Natural killer cell (primary cell): Measurements from ENCODE around the gene CYP4F3. TPM values are rescaled to one million over a fixed set of nuclear protein-coding genes. Genes with fewer than 3 reads are reported as not detected.
"Not testable (repeated sequence)": the region's sequence is repeated elsewhere in the genome, so short reads cannot be mapped to it uniquely, and the experiment has no call there.

Source experiments
- ATAC-seq, 3 donors: fragments of 150-1000 bp in 2 of 3; fragments of 200-7000 bp in 1 of 3; cut with Tn5 transposase; 1 replicate in 1 of 3; 2 replicates in 2 of 3; pipeline ENCODE4 v1.10.0; 2021; ENCODE audit warnings: mild to moderate bottlenecking in 2 of 3, moderate library complexity in 2 of 3
- DNase-seq, 2 donors: peaks; one replicate each; pipeline versions ENCODE4 v3.0.0 to v3.0.0-alpha.2; 2013 to 2021; ENCODE audit warnings: mixed read lengths in 1 of 2
- H3K27ac ChIP-seq: one replicate; pipeline ENCODE4 v1.5.1; 2013; ENCODE audit warnings: mild to moderate bottlenecking, low read length
- H3K27me3 ChIP-seq: one replicate; pipeline ENCODE4 v1.6.1; 2013; ENCODE audit warnings: low read length; ENCODE audit not compliant: control insufficient read depth, insufficient read depth
- H3K36me3 ChIP-seq: one replicate; pipeline ENCODE4 v1.6.1; 2013; ENCODE audit warnings: low read length; ENCODE audit not compliant: control insufficient read depth, insufficient read depth
- H3K4me1 ChIP-seq: one replicate; pipeline ENCODE4 v1.6.1; 2013; ENCODE audit warnings: low read length; ENCODE audit not compliant: control insufficient read depth, insufficient read depth
- H3K4me3 ChIP-seq: one replicate; pipeline ENCODE4 v1.5.1; 2013; ENCODE audit warnings: low read length
- H3K9me3 ChIP-seq: one replicate; pipeline ENCODE4 v1.6.1; 2013; ENCODE audit warnings: low read length; ENCODE audit not compliant: control insufficient read depth, insufficient read depth
- H3K27ac Mint-ChIP-seq, 2 donors: one replicate each; pipeline ENCODE4 v1.8.0; 2022; ENCODE audit warnings: mild to moderate bottlenecking in 2 of 2, mixed read lengths in 2 of 2, moderate library complexity in 1 of 2
- H3K27me3 Mint-ChIP-seq, 2 donors: one replicate each; pipeline ENCODE4 v1.8.0; 2022; ENCODE audit warnings: low read depth in 2 of 2, mixed read lengths in 2 of 2
- H3K36me3 Mint-ChIP-seq: one replicate; pipeline ENCODE4 v1.8.0; 2022; ENCODE audit warnings: mixed read lengths
- H3K4me1 Mint-ChIP-seq, 2 donors: one replicate each; pipeline ENCODE4 v1.8.0; 2022; ENCODE audit warnings: mixed read lengths in 2 of 2
- H3K4me3 Mint-ChIP-seq: one replicate; pipeline ENCODE4 v1.8.0; 2022; ENCODE audit warnings: mild to moderate bottlenecking, moderate library complexity, mixed read lengths
- H3K9me3 Mint-ChIP-seq, 2 donors: one replicate each; pipeline ENCODE4 v1.8.0; 2022; ENCODE audit warnings: mixed read lengths in 2 of 2
- CTCF ChIP-seq: fragments of 200-600 bp; IDR thresholded peaks from one replicate; pipeline ENCODE4 v1.8.0; 2022; ENCODE audit warnings: antibody characterized with exemption
- WGBS: methylation state at CpG from one replicate; pipeline ENCODE4 v1.1.7; 2013; ENCODE audit warnings: missing lambda C conversion rate; ENCODE audit not compliant: insufficient coverage; 5-methylcytosine and 5-hydroxymethylcytosine counted together
- intact Hi-C: fragments of 100-400 bp; cut with micrococcal nuclease; formaldehyde crosslinking; loops from one replicate; pipeline ENCODE4 v1.14.2; 2022
- total RNA-seq, 4 donors: library from RNA; stranded (reverse); fragments of 120-200 nt in 1 of 4; gene quantifications; one replicate each; pipeline versions ENCODE4 v1.2.3 to v1.2.4, GENCODE V29; 2013 to 2022

CYP4F3 gene
- 1 to 10 TPM in 1 of 3 donors, under 1 TPM in 1, not detected in 1; 0.07 to 3.4 TPM for total RNA-seq
- 0.32 TPM for total RNA-seq (2013)

GRCh38 chr19:15640294-15640903, at the start of gene CYP4F3:
Gene CYP4F3 (plus strand): TSS chr19:15640897. CDS start chr19:15641416, 519 bp downstream.
- intact Hi-C loops: no loop called here
- Mint-ChIP-seq H3K4me1 (no peaks in the 10 kb centered on the region), H3K36me3 (no peaks in the 10 kb centered on the region), H3K4me3 (no peak within 1 kb of the TSS), H3K27me3 (peaks cover 4 to 5% of the 10 kb centered on the region in 2 donors), H3K27ac (no peak within 1 kb of the TSS), H3K9me3 (no peaks in the 10 kb centered on the region)
- DNase-seq (no peak), ATAC-seq (no peak)
- Histone ChIP-seq H3K9me3 (no peaks in the 10 kb centered on the region), H3K27ac (no peak within 1 kb of the TSS), H3K27me3 (no peaks in the 10 kb centered on the region), H3K36me3 (no peaks in the 10 kb centered on the region), H3K4me3 (no peak within 1 kb of the TSS), H3K4me1 (peaks cover 13% of the 10 kb centered on the region)
- no peak for TF ChIP-seq CTCF
- WGBS: 71% methylated on average over 5 of the region's 6 CpGs

- no peak overlapping the region for H3K27ac ChIP-seq
- intact Hi-C loops: no loop called here
- WGBS: 78% methylated on average over 4 of the region's 4 CpGs
- H3K4me1 ChIP-seq: no peaks in the 10 kb centered on the region
- no peak for TF ChIP-seq CTCF
- DNase-seq (no peak), ATAC-seq (no peak)
- H3K4me3 Mint-ChIP-seq: no peak overlapping the region
- H3K27me3 Mint-ChIP-seq: peaks cover 22 to 44% of the 10 kb centered on the region in 2 donors
- H3K4me3 ChIP-seq: no peak overlapping the region
- H3K36me3 ChIP-seq: no peaks in the 10 kb centered on the region
- no peaks in the 10 kb centered on the region for H3K9me3 Mint-ChIP-seq
- peaks cover 6% of the 10 kb centered on the region for H3K36me3 Mint-ChIP-seq
- no peak overlapping the region for H3K27ac Mint-ChIP-seq
- no peaks in the 10 kb centered on the region for H3K4me1 Mint-ChIP-seq
- H3K9me3 ChIP-seq: no peaks in the 10 kb centered on the region
- peaks cover 2% of the 10 kb centered on the region for H3K27me3 ChIP-seq
These were observed 48.9 kb upstream of the CYP4F3 start for GRCh38 chr19:15591796-15592195.

GRCh38 chr19:15592506-15592905, 48.2 kb upstream of the CYP4F3 start:
- ATAC-seq, H3K4me1 Mint-ChIP-seq, H3K27me3 ChIP-seq, H3K27ac Mint-ChIP-seq, DNase-seq, intact Hi-C loops, H3K4me3 ChIP-seq, H3K4me1 ChIP-seq, H3K27ac ChIP-seq, H3K4me3 Mint-ChIP-seq, H3K36me3 ChIP-seq, H3K36me3 Mint-ChIP-seq, H3K9me3 Mint-ChIP-seq, H3K9me3 ChIP-seq: not testable (repeated sequence)
- peaks cover 22 to 43% of the 10 kb centered on the region in 2 donors for H3K27me3 Mint-ChIP-seq
- WGBS: 5% methylated on average over 3 of the region's 5 CpGs

- peaks cover 18 to 38% of the 10 kb centered on the region in 2 donors for H3K27me3 Mint-ChIP-seq
- H3K27ac Mint-ChIP-seq, H3K4me1 Mint-ChIP-seq, H3K4me3 ChIP-seq, H3K27ac ChIP-seq, DNase-seq, H3K36me3 Mint-ChIP-seq, intact Hi-C loops, H3K9me3 ChIP-seq, H3K9me3 Mint-ChIP-seq, H3K27me3 ChIP-seq, H3K36me3 ChIP-seq, H3K4me1 ChIP-seq, ATAC-seq, H3K4me3 Mint-ChIP-seq: not testable (repeated sequence)
- 60% methylated on average over 2 of the region's 4 CpGs for WGBS
These were observed 46.9 kb upstream of the CYP4F3 start for GRCh38 chr19:15593766-15594165.
